ENCODE results near the gene LRRTM4. TPM values are rescaled to one million over a fixed set of nuclear protein-coding genes. Genes with fewer than 3 reads are reported as not detected.

Gene LRRTM4
- total RNA-seq, 6 donors from 2014 or later = 0.29 to 0.61 TPM; not detected in 4

DNA sequence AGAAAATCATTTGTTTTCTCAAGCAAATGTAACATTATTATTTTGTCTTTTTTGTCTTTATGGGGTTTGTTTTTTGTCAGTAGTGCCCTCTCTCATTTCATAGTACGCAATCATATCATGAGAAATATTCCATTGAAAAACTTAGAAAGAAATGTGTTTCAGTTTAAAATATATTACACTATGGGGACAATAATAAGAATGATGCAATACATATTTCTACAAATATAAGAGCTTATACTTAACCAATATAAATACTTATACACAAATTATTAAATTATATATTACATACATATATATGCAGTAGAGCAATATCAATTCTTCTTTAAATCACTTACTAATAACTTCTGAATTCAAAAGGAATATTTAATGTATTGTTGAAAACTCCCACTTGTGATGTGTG, 13.7 kb downstream of the LRRTM4 start:
- H3K4me3 ChIP-seq = no peak overlapping the region
- H3K4me1 ChIP-seq = no peaks in the 10 kb centered on the region
- WGBS, 2 donors = 93 to 97% methylated on average over 1 of the region's 1 CpG
- H3K36me3 ChIP-seq = no peaks in the 10 kb centered on the region
- TF ChIP-seq EP300 (IDR thresholded peaks at IDR 0.05) (no peak), POLR2A (IDR thresholded peaks at IDR 0.05) (no peak), POLR2AphosphoS5 (IDR thresholded peaks at IDR 0.05) (no peak)
- TF ChIP-seq, protein P1, sequence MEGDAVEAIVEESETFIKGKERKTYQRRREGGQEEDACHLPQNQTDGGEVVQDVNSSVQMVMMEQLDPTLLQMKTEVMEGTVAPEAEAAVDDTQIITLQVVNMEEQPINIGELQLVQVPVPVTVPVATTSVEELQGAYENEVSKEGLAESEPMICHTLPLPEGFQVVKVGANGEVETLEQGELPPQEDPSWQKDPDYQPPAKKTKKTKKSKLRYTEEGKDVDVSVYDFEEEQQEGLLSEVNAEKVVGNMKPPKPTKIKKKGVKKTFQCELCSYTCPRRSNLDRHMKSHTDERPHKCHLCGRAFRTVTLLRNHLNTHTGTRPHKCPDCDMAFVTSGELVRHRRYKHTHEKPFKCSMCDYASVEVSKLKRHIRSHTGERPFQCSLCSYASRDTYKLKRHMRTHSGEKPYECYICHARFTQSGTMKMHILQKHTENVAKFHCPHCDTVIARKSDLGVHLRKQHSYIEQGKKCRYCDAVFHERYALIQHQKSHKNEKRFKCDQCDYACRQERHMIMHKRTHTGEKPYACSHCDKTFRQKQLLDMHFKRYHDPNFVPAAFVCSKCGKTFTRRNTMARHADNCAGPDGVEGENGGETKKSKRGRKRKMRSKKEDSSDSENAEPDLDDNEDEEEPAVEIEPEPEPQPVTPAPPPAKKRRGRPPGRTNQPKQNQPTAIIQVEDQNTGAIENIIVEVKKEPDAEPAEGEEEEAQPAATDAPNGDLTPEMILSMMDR (IDR thresholded peaks at IDR 0.05) = no peak
- H3K27me3 ChIP-seq = no peaks in the 10 kb centered on the region
- H3K9me3 ChIP-seq = no peaks in the 10 kb centered on the region
- ATAC-seq (ENCODE audit: low FRiP score in 2 of 2) (no peak), DNase-seq (no peak)
- no peak overlapping the region for H3K27ac ChIP-seq

DNA sequence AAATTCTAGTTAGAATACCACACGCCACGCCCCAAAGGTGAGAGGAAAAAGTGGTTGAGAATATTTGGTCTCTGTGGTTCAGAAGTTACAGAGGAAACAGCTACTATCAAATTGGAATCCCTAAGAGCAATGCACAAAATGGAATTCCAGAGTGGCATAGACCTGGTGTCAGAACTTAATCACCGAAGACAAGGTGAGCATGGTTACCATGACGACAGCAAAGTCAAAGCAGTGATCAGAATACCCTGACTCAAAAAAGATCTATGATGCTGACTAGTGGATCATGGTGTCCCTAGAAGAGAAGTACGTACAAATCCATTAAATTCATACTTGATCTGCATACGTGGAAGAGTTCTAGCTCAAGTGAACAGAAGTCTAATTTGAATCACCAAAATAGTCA, 14.5 kb downstream of the LRRTM4 start:
- H3K36me3 ChIP-seq = no peaks in the 10 kb centered on the region
- TF ChIP-seq POLR2AphosphoS5 (IDR thresholded peaks at IDR 0.05) = no peak
- TF ChIP-seq EP300 (IDR thresholded peaks at IDR 0.05) = no peak
- no peak for TF ChIP-seq POLR2A (IDR thresholded peaks at IDR 0.05)
- TF ChIP-seq, protein P1 (IDR thresholded peaks at IDR 0.05) = no peak
- no peak for ATAC-seq (ENCODE audit: low FRiP score in 2 of 2)

DNA sequence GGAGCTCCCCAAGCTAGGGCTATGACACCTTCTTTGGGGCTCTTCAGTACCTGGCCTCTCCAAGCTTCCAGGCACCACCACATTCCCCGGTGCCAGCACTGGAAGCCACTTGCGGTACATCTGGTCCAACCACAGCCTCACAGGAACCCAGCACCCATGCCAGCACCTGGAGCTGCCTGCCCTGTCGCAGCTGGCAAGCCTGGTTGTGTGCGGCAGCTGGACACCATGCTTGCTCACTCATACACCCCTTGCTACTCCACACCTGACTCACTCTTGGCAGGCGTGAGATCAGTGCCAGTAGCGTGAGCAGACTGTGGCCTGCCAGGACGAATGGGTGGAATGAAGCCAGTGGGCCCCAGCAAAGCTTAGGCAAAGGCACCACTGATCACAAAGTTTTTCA, 34.0 kb downstream of the LRRTM4 start:
- peak in 1 of 2 donors; percentile 17 for ATAC-seq (ENCODE audit: low FRiP score in 2 of 2)
- 92 to 95% methylated on average over 3 to 6 of the region's 7 CpGs for WGBS, 2 donors
- H3K4me3 ChIP-seq = no peak overlapping the region
- TF ChIP-seq POLR2A (IDR thresholded peaks at IDR 0.05) (no peak), EP300 (IDR thresholded peaks at IDR 0.05) (no peak), POLR2AphosphoS5 (IDR thresholded peaks at IDR 0.05) (no peak)
- TF ChIP-seq, protein P1 (IDR thresholded peaks at IDR 0.05) = no peak
- no peaks in the 10 kb centered on the region for H3K27me3 ChIP-seq
- peak in 1 of 2 donors; percentile 30 for DNase-seq
- no peaks in the 10 kb centered on the region for H3K36me3 ChIP-seq
- no peaks in the 10 kb centered on the region for H3K9me3 ChIP-seq
- H3K4me1 ChIP-seq = no peaks in the 10 kb centered on the region
- H3K27ac ChIP-seq = no peak overlapping the region

More for the DNA sequence above, 14.5 kb downstream of the LRRTM4 start:
- H3K4me1 ChIP-seq = no peaks in the 10 kb centered on the region
- H3K27ac ChIP-seq = no peak overlapping the region
- WGBS, 2 donors = 82% methylated on average over 6 of the region's 6 CpGs
- no peak overlapping the region for H3K4me3 ChIP-seq
- no peaks in the 10 kb centered on the region for H3K27me3 ChIP-seq
- no peak for DNase-seq
- no peaks in the 10 kb centered on the region for H3K9me3 ChIP-seq

GRCh38 chr2:77487074-77487803, 34.9 kb downstream of the LRRTM4 start:
- peak in 1 of 2 donors; percentile 30 for DNase-seq
- WGBS, 2 donors = 84 to 87% methylated on average over 15 of the region's 15 CpGs
- H3K4me1 ChIP-seq = no peaks in the 10 kb centered on the region
- TF ChIP-seq POLR2A (IDR thresholded peaks at IDR 0.05) (no peak), POLR2AphosphoS5 (IDR thresholded peaks at IDR 0.05) (no peak), EP300 (IDR thresholded peaks at IDR 0.05) (no peak)
- TF ChIP-seq, protein P1 (IDR thresholded peaks at IDR 0.05) = no peak
- H3K9me3 ChIP-seq = no peaks in the 10 kb centered on the region
- no peak overlapping the region for H3K27ac ChIP-seq
- no peaks in the 10 kb centered on the region for H3K36me3 ChIP-seq
- ATAC-seq (ENCODE audit: low FRiP score in 2 of 2) = peak in 1 of 2 donors; percentile 34
- H3K27me3 ChIP-seq = no peaks in the 10 kb centered on the region
- no peak overlapping the region for H3K4me3 ChIP-seq

DNA sequence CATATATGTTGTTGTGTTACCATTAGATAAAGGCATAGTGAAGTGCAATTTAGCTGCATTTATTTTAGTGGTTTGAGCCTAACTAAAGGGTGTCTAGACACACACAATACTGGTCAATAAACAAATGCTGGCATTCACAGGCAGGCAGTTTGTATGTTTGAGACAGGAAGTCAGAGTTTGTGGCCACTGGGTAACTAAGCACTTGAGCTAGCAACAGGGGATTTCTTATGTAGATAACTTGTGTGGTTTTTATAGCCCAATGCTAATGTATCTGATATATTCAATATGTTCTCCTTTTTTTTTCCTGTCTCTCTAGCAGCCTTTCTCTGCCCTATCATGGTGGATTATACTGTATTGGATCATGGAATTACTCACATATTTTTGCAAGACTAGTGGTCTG, 38.1 kb downstream of the LRRTM4 start:
- Histone ChIP-seq H3K4me3 (no peak overlapping the region), H3K27ac (no peak overlapping the region), H3K4me1 (no peaks in the 10 kb centered on the region), H3K27me3 (no peaks in the 10 kb centered on the region), H3K36me3 (no peaks in the 10 kb centered on the region), H3K9me3 (no peaks in the 10 kb centered on the region)
- DNase-seq (no peak), ATAC-seq (ENCODE audit: low FRiP score in 2 of 2) (no peak)
- TF ChIP-seq POLR2A (IDR thresholded peaks at IDR 0.05) = no peak
- TF ChIP-seq EP300 (IDR thresholded peaks at IDR 0.05) = no peak

All from upper lobe of left lung (tissue), 6 donors.